DND-41 (cell line): ENCODE data around the gene PKP2.

ENCODE experiments used
- EZH2 ChIP-seq: IDR thresholded peaks from 3 replicates; pipeline ENCODE4 v1.6.1; 2012; ENCODE audit warnings: borderline replicate concordance, low read depth, mild to moderate bottlenecking, moderate library complexity, low read length, inconsistent platforms; ENCODE audit not compliant: severe bottlenecking
- TF ChIP-seq, protein P1 (sequence below): IDR thresholded peaks from 2 replicates; pipeline ENCODE4 v1.5.1; 2012; ENCODE audit warnings: borderline replicate concordance, low read length, moderate library complexity, mild to moderate bottlenecking; ENCODE audit not compliant: poor library complexity, severe bottlenecking; ENCODE audit errors: extremely low read depth

GRCh38 chr12:32860192-32860591, 36.4 kb downstream of the PKP2 start:
- TF ChIP-seq, protein P1, sequence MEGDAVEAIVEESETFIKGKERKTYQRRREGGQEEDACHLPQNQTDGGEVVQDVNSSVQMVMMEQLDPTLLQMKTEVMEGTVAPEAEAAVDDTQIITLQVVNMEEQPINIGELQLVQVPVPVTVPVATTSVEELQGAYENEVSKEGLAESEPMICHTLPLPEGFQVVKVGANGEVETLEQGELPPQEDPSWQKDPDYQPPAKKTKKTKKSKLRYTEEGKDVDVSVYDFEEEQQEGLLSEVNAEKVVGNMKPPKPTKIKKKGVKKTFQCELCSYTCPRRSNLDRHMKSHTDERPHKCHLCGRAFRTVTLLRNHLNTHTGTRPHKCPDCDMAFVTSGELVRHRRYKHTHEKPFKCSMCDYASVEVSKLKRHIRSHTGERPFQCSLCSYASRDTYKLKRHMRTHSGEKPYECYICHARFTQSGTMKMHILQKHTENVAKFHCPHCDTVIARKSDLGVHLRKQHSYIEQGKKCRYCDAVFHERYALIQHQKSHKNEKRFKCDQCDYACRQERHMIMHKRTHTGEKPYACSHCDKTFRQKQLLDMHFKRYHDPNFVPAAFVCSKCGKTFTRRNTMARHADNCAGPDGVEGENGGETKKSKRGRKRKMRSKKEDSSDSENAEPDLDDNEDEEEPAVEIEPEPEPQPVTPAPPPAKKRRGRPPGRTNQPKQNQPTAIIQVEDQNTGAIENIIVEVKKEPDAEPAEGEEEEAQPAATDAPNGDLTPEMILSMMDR, result no peak
- TF ChIP-seq EZH2, result no peak
